GM13976 (cell line): ENCODE results near the gene PKP3.

ENCODE experiments used
- DNase-seq: peaks from one replicate; pipeline ENCODE4 v3.0.0; 2012; ENCODE audit warnings: low spot score
- CTCF ChIP-seq: IDR thresholded peaks from 2 replicates; pipeline ENCODE4 v1.5.1; 2012; ENCODE audit warnings: borderline replicate concordance, mild to moderate bottlenecking; ENCODE audit not compliant: insufficient read depth; ENCODE audit errors: extremely low read depth, missing control alignments, control extremely low read depth
- in situ Hi-C: fragments of 300-500 bp; cut with MboI; formaldehyde crosslinking; loops from one replicate; pipeline ENCODE4 v1.12.0; 2022; ENCODE audit warnings: low sequenced_read_pairs, mixed read lengths, inconsistent platforms; ENCODE audit not compliant: unreplicated experiment

Gene PKP3

GRCh38 chr11:441043-441417, 47.0 kb downstream of the PKP3 start:
- no peak for DNase-seq
- in situ Hi-C loops, result no loop called here
- TF ChIP-seq CTCF, result no peak

GRCh38 chr11:441418-442274, 47.6 kb downstream of the PKP3 start, which contains the start of gene ANO9:
TSS of gene ANO9 (minus strand) at chr11:442011. CDS start at chr11:441926, 85 bp downstream.
- in situ Hi-C loops, result no loop called here
- TF ChIP-seq CTCF, result no peak
- peak; percentile 91 for DNase-seq

GRCh38 chr11:442611-443081, 48.6 kb downstream of the PKP3 start:
- in situ Hi-C loops, result no loop called here
- DNase-seq, result no peak
- no peak for TF ChIP-seq CTCF

GRCh38 chr11:443542-444199, 49.7 kb downstream of the PKP3 start:
- DNase-seq, result no peak
- no peak for TF ChIP-seq CTCF
- in situ Hi-C loops, result no loop called here

- in situ Hi-C loops, result no loop called here
- no peak for DNase-seq
- no peak for TF ChIP-seq CTCF
Observed at GRCh38 chr11:444396-445144, 50.6 kb downstream of the PKP3 start.
